NCI-H2227 (cell line): Measurements from ENCODE around the gene SEC14L6.
"Not testable (repeated sequence)": the region's sequence is repeated elsewhere in the genome, so short reads cannot be mapped to it uniquely, and the experiment has no call there.

ENCODE experiments used
- DNase-seq: peaks from one replicate; lab custom pipeline; 2025; ENCODE audit not compliant: unreplicated experiment; lab: John Stamatoyannopoulos, UW

Gene SEC14L6

GRCh38 chr22:30546616-30547015 lies at the start of gene SEC14L6:
SEC14L6 (minus strand) TSS chr22:30546741; CDS start chr22:30546682, 59 bp downstream.
- DNase-seq: no peak

- DNase-seq: no peak
These were observed 49.7 kb upstream of the SEC14L6 start for GRCh38 chr22:30596199-30596598.

GRCh38 chr22:30592360-30592713 lies 45.8 kb upstream of the SEC14L6 start:
- DNase-seq: not testable (repeated sequence)

GRCh38 chr22:30591588-30592359 lies 45.2 kb upstream of the SEC14L6 start, which contains the start of gene PES1:
PES1 (minus strand) TSS chr22:30591910; CDS start chr22:30591833, 77 bp downstream.
- peak; percentile 96 for DNase-seq

GRCh38 chr22:30591191-30591587 lies 44.6 kb upstream of the SEC14L6 start:
- no peak for DNase-seq

- DNase-seq: no peak
These were observed 39.9 kb upstream of the SEC14L6 start for GRCh38 chr22:30586414-30586813.

GRCh38 chr22:30584441-30584840 lies 37.9 kb upstream of the SEC14L6 start:
- no peak for DNase-seq

GRCh38 chr22:30582788-30583545 lies 36.4 kb upstream of the SEC14L6 start:
- DNase-seq: no peak

GRCh38 chr22:30582051-30582450 lies 35.5 kb upstream of the SEC14L6 start:
- no peak for DNase-seq

- DNase-seq: no peak
These were observed 34.4 kb upstream of the SEC14L6 start for GRCh38 chr22:30580896-30581295.

GRCh38 chr22:30578481-30578880 lies 31.9 kb upstream of the SEC14L6 start:
- DNase-seq: no peak

GRCh38 chr22:30575859-30576258 lies 29.3 kb upstream of the SEC14L6 start:
- DNase-seq: no peak

GRCh38 chr22:30574997-30575671 lies 28.6 kb upstream of the SEC14L6 start:
- DNase-seq: no peak

- DNase-seq: peak; percentile 56
These were observed 27.8 kb upstream of the SEC14L6 start, which contains the start of gene GAL3ST1 for GRCh38 chr22:30574095-30574981. GAL3ST1 (minus strand) TSS chr22:30574665; CDS start chr22:30557392, 17,273 bp downstream.

GRCh38 chr22:30573594-30574094 lies 27.1 kb upstream of the SEC14L6 start:
- no peak for DNase-seq

GRCh38 chr22:30572840-30573593 lies 26.5 kb upstream of the SEC14L6 start:
- DNase-seq: no peak

- no peak for DNase-seq
These were observed 25.7 kb upstream of the SEC14L6 start for GRCh38 chr22:30572210-30572609.

GRCh38 chr22:30569674-30570202 lies 23.2 kb upstream of the SEC14L6 start:
- no peak for DNase-seq

- no peak for DNase-seq
These were observed 21.7 kb upstream of the SEC14L6 start for GRCh38 chr22:30568137-30568805.
